ENCODE results near the gene GNG10.

DNA sequence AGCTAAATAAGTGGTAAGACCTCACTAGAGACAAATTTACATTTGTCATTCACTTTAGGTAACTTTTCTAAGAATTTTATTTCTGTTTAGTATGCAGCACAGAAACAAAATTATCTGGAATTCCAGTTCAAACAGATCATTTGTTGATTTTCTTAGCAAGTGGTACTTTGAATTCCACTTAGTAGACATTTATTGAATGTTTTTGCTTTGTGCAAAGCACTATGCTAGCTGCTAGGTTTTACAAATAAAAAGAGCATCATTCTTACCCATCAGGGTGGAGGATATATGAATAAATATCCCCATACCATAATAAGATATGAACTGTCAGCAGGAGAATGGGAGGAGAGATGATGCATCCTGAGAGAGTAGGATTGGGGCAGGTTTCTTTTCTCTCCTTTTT lies 35.4 kb downstream of the GNG10 start:
- TF ChIP-seq, protein P1, sequence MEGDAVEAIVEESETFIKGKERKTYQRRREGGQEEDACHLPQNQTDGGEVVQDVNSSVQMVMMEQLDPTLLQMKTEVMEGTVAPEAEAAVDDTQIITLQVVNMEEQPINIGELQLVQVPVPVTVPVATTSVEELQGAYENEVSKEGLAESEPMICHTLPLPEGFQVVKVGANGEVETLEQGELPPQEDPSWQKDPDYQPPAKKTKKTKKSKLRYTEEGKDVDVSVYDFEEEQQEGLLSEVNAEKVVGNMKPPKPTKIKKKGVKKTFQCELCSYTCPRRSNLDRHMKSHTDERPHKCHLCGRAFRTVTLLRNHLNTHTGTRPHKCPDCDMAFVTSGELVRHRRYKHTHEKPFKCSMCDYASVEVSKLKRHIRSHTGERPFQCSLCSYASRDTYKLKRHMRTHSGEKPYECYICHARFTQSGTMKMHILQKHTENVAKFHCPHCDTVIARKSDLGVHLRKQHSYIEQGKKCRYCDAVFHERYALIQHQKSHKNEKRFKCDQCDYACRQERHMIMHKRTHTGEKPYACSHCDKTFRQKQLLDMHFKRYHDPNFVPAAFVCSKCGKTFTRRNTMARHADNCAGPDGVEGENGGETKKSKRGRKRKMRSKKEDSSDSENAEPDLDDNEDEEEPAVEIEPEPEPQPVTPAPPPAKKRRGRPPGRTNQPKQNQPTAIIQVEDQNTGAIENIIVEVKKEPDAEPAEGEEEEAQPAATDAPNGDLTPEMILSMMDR (IDR thresholded peaks at IDR 0.05): no peak
- TF ChIP-seq EP300 (IDR thresholded peaks at IDR 0.05): no peak
